ENCODE data around the gene ATG101. TPM values are rescaled to one million over a fixed set of nuclear protein-coding genes. Genes with fewer than 3 reads are reported as not detected.

The ATG101 gene
- polyA plus RNA-seq, 1 of the 3 experiments (the other 2 are of a cell fraction) = 160 TPM

DNA sequence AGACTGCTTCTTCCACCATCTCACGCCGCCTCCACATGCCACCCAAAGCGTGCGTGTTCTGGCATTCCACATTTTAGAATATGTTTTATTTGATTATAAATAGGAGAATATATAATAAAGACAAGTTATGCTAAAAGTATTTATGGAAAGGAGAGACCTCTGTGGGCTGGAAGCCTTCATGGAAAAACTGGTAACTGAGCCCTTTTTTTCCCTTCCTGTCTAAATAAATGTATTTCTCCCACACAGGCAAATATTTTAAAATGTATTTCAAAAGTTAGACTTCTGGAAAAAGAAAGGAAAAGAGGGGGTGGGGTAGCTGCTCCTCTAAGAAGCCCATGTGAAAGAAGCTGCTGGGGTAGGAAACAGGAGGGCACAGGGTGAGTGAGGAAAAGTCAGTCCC lies 34.6 kb upstream of the ATG101 start:
- no peaks in the 10 kb centered on the region for H3K9me3 ChIP-seq
- 89% methylated on average over 4 of the region's 4 CpGs for WGBS (ENCODE audit: low lambda C conversion rate)
- H4K20me1 ChIP-seq (ENCODE audit: insufficient read depth) = peaks cover 5% of the 10 kb centered on the region; the same call in 1 of the 2 replicates
- H3K4me1 ChIP-seq (ENCODE audit: control insufficient read depth in 1 of 2, insufficient read depth in 2 of 2, low read depth in 1 of 2, low read length in 1 of 2) = peaks cover 7 to 20% of the 10 kb centered on the region in 2 experiments; a peak in 3 of 4 replicates
- CTCF ChIA-PET = interaction anchor here (1.6 to 30.2 kb wide), 4 partner anchors 12 to 42 kb away, joined by 4 to 949 read pairs (median 239); partner anchors contain the start of genes ATG101, NR4A1 and SMIM41
- H3K27me3 ChIP-seq (ENCODE audit: insufficient read depth) = no peaks in the 10 kb centered on the region
- peaks cover 28% of the 10 kb centered on the region for H3K79me2 ChIP-seq (ENCODE audit: insufficient read depth)
- TF ChIP-seq CTCF (IDR thresholded peaks at IDR 0.05) (no peak), SMC3 (IDR thresholded peaks at IDR 0.05; ENCODE audit: low read depth, low read length) (no peak), RAD21 (IDR thresholded peaks at IDR 0.05; ENCODE audit: low read length) (no peak), FOXJ3 (CRISPR knock-in tag; IDR thresholded peaks at IDR 0.05) (no peak), ELF1 (IDR thresholded peaks at IDR 0.05) (no peak), EP300 (IDR thresholded peaks at IDR 0.05; ENCODE audit: borderline replicate concordance in 1 of 2, low read depth in 1 of 2, low read length in 1 of 2) (no peak), USF1 (IDR thresholded peaks at IDR 0.05; ENCODE audit: borderline replicate concordance, low read depth) (no peak), CHD2 (IDR thresholded peaks at IDR 0.05; ENCODE audit: low read length, partially characterized antibody) (no peak), ZBTB33 (IDR thresholded peaks at IDR 0.05; ENCODE audit: borderline replicate concordance, low read depth) (no peak), RFX5 (IDR thresholded peaks at IDR 0.05; ENCODE audit: low read length) (no peak), MAX (IDR thresholded peaks at IDR 0.05; ENCODE audit: low read depth) (no peak), MXI1 (IDR thresholded peaks at IDR 0.05; ENCODE audit: low read depth, low read length) (no peak), YY1 (IDR thresholded peaks at IDR 0.05; ENCODE audit: low read depth) (no peak), PBX3 (IDR thresholded peaks at IDR 0.05) (no peak), GATA2 (CRISPR knock-in tag; IDR thresholded peaks at IDR 0.05) (no peak), NRF1 (IDR thresholded peaks at IDR 0.05; ENCODE audit: low read depth, low read length) (no peak), FOSL2 (IDR thresholded peaks at IDR 0.05; ENCODE audit: borderline replicate concordance, low read depth) (no peak)
- TF ChIP-seq, protein P1, sequence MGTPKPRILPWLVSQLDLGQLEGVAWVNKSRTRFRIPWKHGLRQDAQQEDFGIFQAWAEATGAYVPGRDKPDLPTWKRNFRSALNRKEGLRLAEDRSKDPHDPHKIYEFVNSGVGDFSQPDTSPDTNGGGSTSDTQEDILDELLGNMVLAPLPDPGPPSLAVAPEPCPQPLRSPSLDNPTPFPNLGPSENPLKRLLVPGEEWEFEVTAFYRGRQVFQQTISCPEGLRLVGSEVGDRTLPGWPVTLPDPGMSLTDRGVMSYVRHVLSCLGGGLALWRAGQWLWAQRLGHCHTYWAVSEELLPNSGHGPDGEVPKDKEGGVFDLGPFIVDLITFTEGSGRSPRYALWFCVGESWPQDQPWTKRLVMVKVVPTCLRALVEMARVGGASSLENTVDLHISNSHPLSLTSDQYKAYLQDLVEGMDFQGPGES (IDR thresholded peaks at IDR 0.05; ENCODE audit: low read depth, low read length) = no peak
- H3K4me3 ChIP-seq (ENCODE audit: low read depth in 2 of 2, low read length in 1 of 2) = no peak overlapping the region
- H3K36me3 ChIP-seq (replicated peaks in 1 of 2; ENCODE audit: control insufficient read depth in 1 of 2, insufficient read depth in 2 of 2, low read length in 1 of 2) = no peaks in the 10 kb centered on the region
- no peak overlapping the region for H3K9ac ChIP-seq
- H3K27ac ChIP-seq (ENCODE audit: low read depth in 2 of 2, low read length in 1 of 2) = no peak overlapping the region; a peak in 1 of 4 replicates
- H3F3A ChIP-seq (replicated peaks; ENCODE audit: insufficient read depth) = peaks cover 13% of the 10 kb centered on the region
- no peaks in the 10 kb centered on the region for H3K9me2 ChIP-seq
- H2AFZ ChIP-seq (ENCODE audit: low read depth) = no peak overlapping the region
- H3K4me2 ChIP-seq = no peak overlapping the region
- DNase-seq = no peak
- POLR2A ChIA-PET = no interaction called here

Measured in SK-N-SH (cell line).